ENCODE results near the gene ZNF580.
A peak's percentile ranks its signal among the peaks of the same experiment; 100 is the strongest.

ZNF580 gene

GRCh38 chr19:55653651-55654322 lies 13.0 kb downstream of the ZNF580 start:
- ChIA-PET CTCF (interaction anchor here (0.6 to 3.4 kb wide), 31 partner anchors 8 to 1990 kb away, joined by 3 to 34 read pairs (median 4); partner anchors contain the start of gene ZNF784), POLR2A (interaction anchor here (0.6 to 2.5 kb wide), 23 partner anchors 8 to 1204 kb away, joined by 3 to 36 read pairs (median 6); partner anchors contain the start of genes EPN1, FIZ1, ISOC2 and KMT5C)
- Histone ChIP-seq H3K27ac (ENCODE audit: extremely low read depth, low read depth, low read length) (peak overlapping the region; percentile 100), H3K4me1 (ENCODE audit: control insufficient read depth, insufficient read depth, low read length) (peaks cover 11% of the 10 kb centered on the region), H3K36me3 (ENCODE audit: control insufficient read depth in 2 of 2, insufficient read depth in 1 of 2, low read length in 2 of 2) (peaks cover 3 to 53% of the 10 kb centered on the region in 2 experiments; a peak in 2 of 3 replicates), H3K4me3 (ENCODE audit: low read depth, low read length) (peak overlapping the region; percentile 55), H3K9me3 (ENCODE audit: control insufficient read depth, insufficient read depth, low read depth, low read length) (no peaks in the 10 kb centered on the region)
- TF ChIP-seq KLF7 (tag by site-specific recombination; IDR thresholded peaks at IDR 0.05; ENCODE audit: borderline replicate concordance) (no peak), ZNF280D (tag by site-specific recombination; IDR thresholded peaks at IDR 0.05) (0 out of 2 replicates have a peak, but pooled peaks have one; percentile 5), ZSCAN30 (tag by site-specific recombination; IDR thresholded peaks at IDR 0.05) (peak; percentile 63; the same call in 1 of the 2 replicates), YY2 (tag by site-specific recombination; IDR thresholded peaks at IDR 0.05) (peak; percentile 10; the same call in 1 of the 2 replicates), ZBTB17 (tag by site-specific recombination; IDR thresholded peaks at IDR 0.05) (peak; percentile 92), ZNF629 (tag by site-specific recombination; IDR thresholded peaks at IDR 0.05) (peak; percentile 67), BCL11B (tag by site-specific recombination; IDR thresholded peaks at IDR 0.05; ENCODE audit: low read depth) (peak; percentile 98), ZNF76 (tag by site-specific recombination; IDR thresholded peaks at IDR 0.05; ENCODE audit: borderline replicate concordance, low read depth) (peak; percentile 31; the same call in 1 of the 2 replicates), MEIS1 (CRISPR knock-in tag; IDR thresholded peaks at IDR 0.05; ENCODE audit: borderline replicate concordance) (no peak), CTCF (tag by site-specific recombination; IDR thresholded peaks at IDR 0.05) (peak; percentile 100), PRDM1 (tag by site-specific recombination; IDR thresholded peaks at IDR 0.05) (peak; percentile 93), ZNF692 (tag by site-specific recombination; IDR thresholded peaks at IDR 0.05) (peak; percentile 84), ZNF391 (tag by site-specific recombination; IDR thresholded peaks at IDR 0.05; ENCODE audit: borderline replicate concordance, low read depth) (peak; percentile 85; the same call in 1 of the 2 replicates), ZNF324 (tag by site-specific recombination; IDR thresholded peaks at IDR 0.05) (peak; percentile 82), SP3 (tag by site-specific recombination; IDR thresholded peaks at IDR 0.05) (peak; percentile 66), ZNF518A (tag by site-specific recombination; conservative IDR thresholded peaks at IDR 0.05; ENCODE audit: low read depth) (peak; percentile 56), ZFP69B (tag by site-specific recombination; IDR thresholded peaks at IDR 0.05) (peak; percentile 71), KLF16 (tag by site-specific recombination; IDR thresholded peaks at IDR 0.05) (no peak), ZNF398 (tag by site-specific recombination; IDR thresholded peaks at IDR 0.05) (no peak), ZEB2 (tag by site-specific recombination; IDR thresholded peaks at IDR 0.05) (peak; percentile 84), ZNF366 (tag by site-specific recombination; conservative IDR thresholded peaks at IDR 0.05) (peak; percentile 86), ZXDB (tag by site-specific recombination; IDR thresholded peaks at IDR 0.05) (peak; percentile 84)

Measured in HEK293 (cell line).